ENCODE data around the gene RDH8.
"Not testable (repeated sequence)": the region's sequence is repeated elsewhere in the genome, so short reads cannot be mapped to it uniquely, and the experiment has no call there.

The RDH8 gene

DNA sequence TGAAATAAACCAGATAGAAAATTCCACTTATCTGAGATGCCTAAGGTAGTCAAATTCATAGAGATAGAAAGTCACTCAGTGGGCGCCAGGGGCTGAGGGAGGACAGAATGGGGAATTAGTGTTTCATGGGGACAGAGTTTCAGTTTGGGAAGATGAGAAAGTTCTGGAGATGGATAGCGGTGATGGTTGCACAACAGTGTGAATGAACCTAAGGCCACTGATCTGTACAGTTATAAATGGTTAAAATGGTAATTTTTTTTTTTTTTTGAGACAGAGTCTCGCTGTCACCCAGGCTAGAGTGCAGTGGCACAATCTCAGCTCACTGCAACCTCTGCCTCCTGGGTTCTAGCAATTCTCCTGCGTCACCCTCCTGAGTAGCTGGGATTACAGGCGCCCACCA is 9.8 kb downstream of the RDH8 start:
- not testable (repeated sequence) for H3K4me2 ChIP-seq (ENCODE audit: low read length, poor library complexity, severe bottlenecking); H3K27ac ChIP-seq (ENCODE audit: low read length, poor library complexity, severe bottlenecking); H2AK5ac ChIP-seq (ENCODE audit: low read length, severe bottlenecking); H2BK12ac ChIP-seq (ENCODE audit: low read length in 2 of 2); H2BK5ac ChIP-seq (ENCODE audit: low read depth, low read length, poor library complexity, severe bottlenecking); H3K4me3 ChIP-seq (ENCODE audit: insufficient read depth in 1 of 2, low read depth in 1 of 2, low read length in 2 of 2); H2BK120ac ChIP-seq (ENCODE audit: low read depth, low read length); H3K79me1 ChIP-seq (replicated peaks; ENCODE audit: low read length, poor library complexity, severe bottlenecking); H3K4me1 ChIP-seq (ENCODE audit: control insufficient read depth, insufficient read depth, low read depth, low read length); H2BK15ac ChIP-seq (ENCODE audit: low read depth, poor library complexity, severe bottlenecking); H3K9ac ChIP-seq (ENCODE audit: low read length); H2AFZ ChIP-seq (ENCODE audit: low read depth, low read length); H3K4ac ChIP-seq (ENCODE audit: low read depth in 1 of 2, low read length in 2 of 2); H4K8ac ChIP-seq (ENCODE audit: low read length); DNase-seq; H3K9me3 ChIP-seq (ENCODE audit: control insufficient read depth, low read length); H4K91ac ChIP-seq (ENCODE audit: low read length); H3K14ac ChIP-seq (ENCODE audit: low read length in 2 of 2); H3K23ac ChIP-seq (ENCODE audit: low read length in 2 of 2); H3K36me3 ChIP-seq (ENCODE audit: control insufficient read depth in 1 of 2, insufficient read depth in 2 of 2, low read depth in 1 of 2, low read length in 2 of 2); H3K18ac ChIP-seq (ENCODE audit: low read depth in 1 of 2, low read length in 2 of 2)
- H3K27me3 ChIP-seq (ENCODE audit: control insufficient read depth in 1 of 2, insufficient read depth in 1 of 2, low read length in 2 of 2) = peaks cover 3 to 12% of the 10 kb centered on the region in 2 experiments
- WGBS = 96% methylated on average over 5 of the region's 5 CpGs

DNA sequence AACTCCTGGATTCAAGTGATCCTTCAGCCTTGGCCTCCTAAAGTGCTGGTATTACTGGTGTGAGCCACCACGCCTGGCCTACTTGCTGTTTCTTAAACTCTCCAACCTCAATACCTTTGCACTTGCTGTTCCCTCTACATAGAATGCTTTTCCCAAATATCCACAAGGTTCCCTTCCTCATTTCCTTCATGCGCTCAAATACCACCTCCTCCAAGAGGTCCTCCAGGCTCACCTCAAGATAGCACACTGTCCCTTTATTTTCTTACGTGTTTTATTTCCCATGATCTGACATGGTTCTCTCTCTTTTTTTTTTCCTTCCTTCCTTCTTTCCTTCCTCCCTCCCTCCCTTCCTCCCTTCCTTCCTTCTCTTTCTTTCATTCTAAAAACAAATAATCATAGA is 13.5 kb downstream of the RDH8 start:
- no peak overlapping the region for H2BK12ac ChIP-seq (ENCODE audit: low read length in 2 of 2)
- no peak overlapping the region for H2BK120ac ChIP-seq (ENCODE audit: low read depth, low read length)
- no peaks in the 10 kb centered on the region for H3K79me1 ChIP-seq (replicated peaks; ENCODE audit: low read length, poor library complexity, severe bottlenecking)
- no peak overlapping the region for H2BK15ac ChIP-seq (ENCODE audit: low read depth, poor library complexity, severe bottlenecking)
- no peak overlapping the region for H3K9ac ChIP-seq (ENCODE audit: low read length)
- H2AK5ac ChIP-seq (ENCODE audit: low read length, severe bottlenecking) = no peak overlapping the region
- H2AFZ ChIP-seq (ENCODE audit: low read depth, low read length) = no peak overlapping the region
- H3K9me3 ChIP-seq (ENCODE audit: control insufficient read depth, low read length) = no peaks in the 10 kb centered on the region
- no peak overlapping the region for H3K27ac ChIP-seq (ENCODE audit: low read length, poor library complexity, severe bottlenecking)
- H3K14ac ChIP-seq (ENCODE audit: low read length in 2 of 2) = no peak overlapping the region
- H3K4me1 ChIP-seq (ENCODE audit: control insufficient read depth, insufficient read depth, low read depth, low read length) = peaks cover 2% of the 10 kb centered on the region
- H3K36me3 ChIP-seq (ENCODE audit: control insufficient read depth in 1 of 2, insufficient read depth in 2 of 2, low read depth in 1 of 2, low read length in 2 of 2) = no peaks in the 10 kb centered on the region
- no peak overlapping the region for H3K23ac ChIP-seq (ENCODE audit: low read length in 2 of 2)
- H3K4ac ChIP-seq (ENCODE audit: low read depth in 1 of 2, low read length in 2 of 2) = no peak overlapping the region
- no peak overlapping the region for H3K4me2 ChIP-seq (ENCODE audit: low read length, poor library complexity, severe bottlenecking)
- peaks cover 27 to 40% of the 10 kb centered on the region in 2 experiments for H3K27me3 ChIP-seq (ENCODE audit: control insufficient read depth in 1 of 2, insufficient read depth in 1 of 2, low read length in 2 of 2)
- H3K18ac ChIP-seq (ENCODE audit: low read depth in 1 of 2, low read length in 2 of 2) = no peak overlapping the region
- no peak for DNase-seq
- no peak overlapping the region for H4K91ac ChIP-seq (ENCODE audit: low read length)
- no peak overlapping the region for H4K8ac ChIP-seq (ENCODE audit: low read length)
- whole genome bisulfite sequencing = 96% methylated on average over 3 of the region's 3 CpGs
- H3K4me3 ChIP-seq (ENCODE audit: insufficient read depth in 1 of 2, low read depth in 1 of 2, low read length in 2 of 2) = no peak overlapping the region
- H2BK5ac ChIP-seq (ENCODE audit: low read depth, low read length, poor library complexity, severe bottlenecking) = no peak overlapping the region

DNA sequence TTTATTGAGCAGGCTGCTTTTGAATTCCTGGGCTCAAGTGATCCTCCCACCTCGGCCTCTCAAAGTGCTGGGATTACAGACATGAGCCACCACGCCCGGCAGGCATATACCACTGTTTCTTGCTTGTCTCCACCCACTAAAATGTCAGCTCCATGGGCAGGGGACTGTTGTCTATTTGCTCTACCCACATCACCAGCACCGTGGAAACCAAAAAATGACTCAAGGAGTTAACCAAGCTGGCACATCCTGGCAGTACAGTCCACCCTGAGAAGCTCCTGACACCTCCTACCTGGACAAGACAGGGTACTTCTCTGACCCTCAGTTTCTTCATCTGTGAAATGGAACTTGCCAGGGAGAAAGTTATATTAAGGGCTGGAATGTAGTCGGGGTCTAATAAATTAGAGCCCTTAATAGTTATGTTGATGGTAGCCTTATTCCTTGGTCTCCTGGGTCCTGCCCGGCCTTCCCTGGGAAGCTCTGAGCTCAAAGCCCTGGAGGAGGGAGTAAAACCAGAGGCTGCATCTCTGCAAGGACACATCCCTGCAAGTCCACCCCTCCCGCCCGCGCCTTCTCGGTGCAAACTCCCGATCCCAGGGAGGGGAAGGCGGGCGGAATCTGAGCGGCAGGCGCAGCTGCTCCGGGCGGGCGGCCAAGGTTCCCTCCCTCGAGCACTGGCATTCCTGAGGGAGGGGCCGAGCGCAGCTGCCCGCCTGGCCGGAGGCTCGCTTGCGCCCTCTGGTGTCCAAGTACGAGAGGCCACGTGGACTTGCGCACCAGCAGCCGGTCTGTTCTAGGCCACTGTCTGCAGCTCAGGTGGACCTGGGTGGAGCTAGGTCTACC is 14.1 kb downstream of the RDH8 start:
- Histone ChIP-seq H4K8ac (ENCODE audit: low read length) (no peak overlapping the region), H3K79me1 (replicated peaks; ENCODE audit: low read length, poor library complexity, severe bottlenecking) (no peaks in the 10 kb centered on the region), H3K4me1 (ENCODE audit: control insufficient read depth, insufficient read depth, low read depth, low read length) (peaks cover 2% of the 10 kb centered on the region), H3K4me3 (ENCODE audit: insufficient read depth in 1 of 2, low read depth in 1 of 2, low read length in 2 of 2) (peak overlapping the region in 1 of 2 experiments; percentile 57), H3K4ac (ENCODE audit: low read depth in 1 of 2, low read length in 2 of 2) (no peak overlapping the region), H3K23ac (ENCODE audit: low read length in 2 of 2) (no peak overlapping the region), H2BK15ac (ENCODE audit: low read depth, poor library complexity, severe bottlenecking) (no peak overlapping the region), H4K91ac (ENCODE audit: low read length) (no peak overlapping the region), H2BK120ac (ENCODE audit: low read depth, low read length) (no peak overlapping the region), H3K18ac (ENCODE audit: low read depth in 1 of 2, low read length in 2 of 2) (no peak overlapping the region), H3K9me3 (ENCODE audit: control insufficient read depth, low read length) (no peaks in the 10 kb centered on the region), H2AFZ (ENCODE audit: low read depth, low read length) (peak overlapping the region; percentile 58), H3K36me3 (ENCODE audit: control insufficient read depth in 1 of 2, insufficient read depth in 2 of 2, low read depth in 1 of 2, low read length in 2 of 2) (no peaks in the 10 kb centered on the region), H3K27me3 (ENCODE audit: control insufficient read depth in 1 of 2, insufficient read depth in 1 of 2, low read length in 2 of 2) (peaks cover 32 to 44% of the 10 kb centered on the region in 2 experiments), H2BK12ac (ENCODE audit: low read length in 2 of 2) (no peak overlapping the region), H3K27ac (ENCODE audit: low read length, poor library complexity, severe bottlenecking) (no peak overlapping the region), H3K4me2 (ENCODE audit: low read length, poor library complexity, severe bottlenecking) (no peak overlapping the region), H3K9ac (ENCODE audit: low read length) (no peak overlapping the region), H2BK5ac (ENCODE audit: low read depth, low read length, poor library complexity, severe bottlenecking) (no peak overlapping the region), H2AK5ac (ENCODE audit: low read length, severe bottlenecking) (no peak overlapping the region), H3K14ac (ENCODE audit: low read length in 2 of 2) (no peak overlapping the region)
- DNase-seq = peak; percentile 86
- WGBS = 14% methylated on average over 29 of the region's 29 CpGs

DNA sequence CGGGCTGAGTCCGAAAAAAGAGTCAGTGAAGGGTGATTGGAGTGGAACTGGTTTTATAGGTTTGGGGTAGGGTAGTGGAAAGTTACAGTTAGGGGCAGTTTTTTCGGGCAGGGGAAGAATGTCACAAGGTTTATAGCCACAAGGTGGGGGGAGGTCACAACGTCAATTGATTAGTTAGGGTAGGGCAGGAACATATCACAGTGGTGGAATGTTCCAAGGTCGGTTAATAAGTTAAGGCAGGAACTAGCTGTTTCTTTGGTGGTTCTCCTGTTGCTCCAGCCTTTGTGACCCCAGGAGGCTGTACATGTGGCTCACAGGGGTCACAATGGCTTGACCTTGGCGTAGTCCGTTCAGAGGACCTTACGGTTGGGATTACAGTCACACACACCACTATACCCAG is 20.3 kb downstream of the RDH8 start:
- no peak overlapping the region for H3K18ac ChIP-seq (ENCODE audit: low read depth in 1 of 2, low read length in 2 of 2)
- no peak overlapping the region for H3K4me3 ChIP-seq (ENCODE audit: insufficient read depth in 1 of 2, low read depth in 1 of 2, low read length in 2 of 2)
- WGBS = 89% methylated on average over 5 of the region's 8 CpGs
- H2AFZ ChIP-seq (ENCODE audit: low read depth, low read length) = no peak overlapping the region
- no peak overlapping the region for H3K27ac ChIP-seq (ENCODE audit: low read length, poor library complexity, severe bottlenecking)
- H2AK5ac ChIP-seq (ENCODE audit: low read length, severe bottlenecking) = no peak overlapping the region
- H4K8ac ChIP-seq (ENCODE audit: low read length) = no peak overlapping the region
- no peak overlapping the region for H2BK12ac ChIP-seq (ENCODE audit: low read length in 2 of 2)
- H3K9me3 ChIP-seq (ENCODE audit: control insufficient read depth, low read length) = no peaks in the 10 kb centered on the region
- no peak overlapping the region for H2BK120ac ChIP-seq (ENCODE audit: low read depth, low read length)
- peaks cover 63 to 74% of the 10 kb centered on the region in 2 experiments for H3K27me3 ChIP-seq (ENCODE audit: control insufficient read depth in 1 of 2, insufficient read depth in 1 of 2, low read length in 2 of 2)
- no peak for DNase-seq
- no peak overlapping the region for H2BK15ac ChIP-seq (ENCODE audit: low read depth, poor library complexity, severe bottlenecking)
- H3K23ac ChIP-seq (ENCODE audit: low read length in 2 of 2) = no peak overlapping the region
- no peak overlapping the region for H3K4me2 ChIP-seq (ENCODE audit: low read length, poor library complexity, severe bottlenecking)
- H3K4me1 ChIP-seq (ENCODE audit: control insufficient read depth, insufficient read depth, low read depth, low read length) = no peaks in the 10 kb centered on the region
- no peak overlapping the region for H2BK5ac ChIP-seq (ENCODE audit: low read depth, low read length, poor library complexity, severe bottlenecking)
- no peaks in the 10 kb centered on the region for H3K36me3 ChIP-seq (ENCODE audit: control insufficient read depth in 1 of 2, insufficient read depth in 2 of 2, low read depth in 1 of 2, low read length in 2 of 2)
- H3K4ac ChIP-seq (ENCODE audit: low read depth in 1 of 2, low read length in 2 of 2) = no peak overlapping the region
- no peak overlapping the region for H3K14ac ChIP-seq (ENCODE audit: low read length in 2 of 2)
- no peak overlapping the region for H4K91ac ChIP-seq (ENCODE audit: low read length)
- H3K79me1 ChIP-seq (replicated peaks; ENCODE audit: low read length, poor library complexity, severe bottlenecking) = no peaks in the 10 kb centered on the region
- no peak overlapping the region for H3K9ac ChIP-seq (ENCODE audit: low read length)

Measured in mesenchymal stem cell (in vitro differentiated cells and primary cell).